ENCODE measurements around the gene TTC9B.

The TTC9B gene
- total RNA-seq = 0 to 0.10 reads per million in 2 donors

GRCh38 chr19:40217934-40218890 is at the start of gene TTC9B:
Gene TTC9B, minus strand, starts transcription at chr19:40218384. Its CDS starts 3 bp downstream, at chr19:40218381.
- no peak for DNase-seq

- no peak for DNase-seq
Observed at GRCh38 chr19:40267601-40267997, 49.4 kb upstream of the TTC9B start.

GRCh38 chr19:40266912-40267600 is 48.9 kb upstream of the TTC9B start:
- no peak for DNase-seq

GRCh38 chr19:40266119-40266518 is 47.9 kb upstream of the TTC9B start:
- no peak for DNase-seq

- no peak for DNase-seq
Observed at GRCh38 chr19:40265763-40266099, 47.5 kb upstream of the TTC9B start.

GRCh38 chr19:40265055-40265762 is 47.0 kb upstream of the TTC9B start:
- no peak for DNase-seq

- no peak for DNase-seq
Observed at GRCh38 chr19:40264314-40265054, 46.3 kb upstream of the TTC9B start.

GRCh38 chr19:40263440-40264313 is 45.5 kb upstream of the TTC9B start:
- DNase-seq = no peak

- DNase-seq = no peak
Observed at GRCh38 chr19:40262422-40262821, 44.2 kb upstream of the TTC9B start.

GRCh38 chr19:40261631-40262030 is 43.4 kb upstream of the TTC9B start:
- no peak for DNase-seq

GRCh38 chr19:40257096-40257517 is 38.9 kb upstream of the TTC9B start:
- DNase-seq = no peak

- DNase-seq = no peak
Observed at GRCh38 chr19:40256512-40256911, 38.3 kb upstream of the TTC9B start.

GRCh38 chr19:40255619-40256166 is 37.5 kb upstream of the TTC9B start:
- no peak for DNase-seq

- DNase-seq = no peak
Observed at GRCh38 chr19:40254714-40255418, 36.7 kb upstream of the TTC9B start.

GRCh38 chr19:40253611-40254092 is 35.5 kb upstream of the TTC9B start:
- DNase-seq = no peak

GRCh38 chr19:40252395-40252794 is 34.2 kb upstream of the TTC9B start:
- no peak for DNase-seq

- no peak for DNase-seq
Observed at GRCh38 chr19:40251991-40252390, 33.8 kb upstream of the TTC9B start.

- no peak for DNase-seq
Observed at GRCh38 chr19:40251244-40251643, 33.1 kb upstream of the TTC9B start.

- DNase-seq = no peak
Observed at GRCh38 chr19:40249781-40250180, 31.6 kb upstream of the TTC9B start.

- DNase-seq = no peak
Observed at GRCh38 chr19:40249201-40249600, 31.0 kb upstream of the TTC9B start.
